GM19397 (cell line): Measurements from ENCODE around the gene MRPS11.
"Not testable (repeated sequence)": the region's sequence is repeated elsewhere in the genome, so short reads cannot be mapped to it uniquely, and the experiment has no call there.

Experiments
- ATAC-seq: cut with Tn5 transposase; IDR thresholded peaks from one replicate; pipeline ENCODE4 v1.9.1; 2021; ENCODE audit warnings: mild to moderate bottlenecking, moderate library complexity; ENCODE audit not compliant: unreplicated experiment

Gene MRPS11

DNA sequence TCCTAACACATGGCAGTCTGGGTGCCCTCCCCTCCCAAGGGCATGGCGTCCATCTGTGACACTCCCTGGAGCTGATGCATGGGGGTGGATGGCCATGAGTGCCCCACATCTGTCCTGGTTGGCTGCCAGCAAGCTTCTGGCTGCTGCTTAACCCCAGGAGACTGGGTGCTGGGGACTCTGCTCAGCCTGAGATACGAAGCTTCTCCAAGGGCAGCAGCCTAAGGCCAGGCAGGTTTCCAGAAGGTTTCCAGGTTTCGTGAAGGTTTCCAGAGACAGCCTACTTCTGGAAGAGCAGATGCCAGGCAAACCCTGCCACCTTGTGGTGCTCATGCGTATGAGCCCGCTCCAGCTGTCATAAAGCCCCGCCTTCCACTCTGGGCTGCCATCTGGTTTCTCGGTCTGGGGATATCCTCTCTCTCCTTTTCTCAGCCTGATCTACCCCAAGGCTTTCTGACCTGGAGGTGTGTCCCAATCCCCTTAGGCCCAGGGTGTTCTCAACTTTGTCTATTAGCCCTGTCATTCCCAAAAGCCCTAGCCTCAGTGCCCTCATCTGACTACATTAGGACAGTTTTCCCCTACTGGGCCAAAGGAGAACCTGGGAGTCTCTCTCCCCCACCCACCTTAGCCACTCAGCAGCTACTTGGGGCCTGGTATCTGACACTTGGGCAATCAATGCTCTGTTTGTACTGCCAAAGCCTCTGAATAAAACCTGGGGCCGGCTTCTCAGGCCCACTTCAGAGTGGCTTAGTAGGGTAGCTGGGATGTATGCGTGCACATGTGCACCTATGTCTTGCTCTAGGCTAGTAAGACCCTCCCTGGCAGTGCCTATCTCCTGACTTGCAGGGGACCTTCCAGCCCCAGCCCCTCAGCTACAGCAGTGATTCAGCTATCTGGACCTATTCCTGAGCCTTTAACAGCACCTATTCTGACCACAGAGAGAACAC is 12.4 kb upstream of the MRPS11 start:
- ATAC-seq, result peak; percentile 82

DNA sequence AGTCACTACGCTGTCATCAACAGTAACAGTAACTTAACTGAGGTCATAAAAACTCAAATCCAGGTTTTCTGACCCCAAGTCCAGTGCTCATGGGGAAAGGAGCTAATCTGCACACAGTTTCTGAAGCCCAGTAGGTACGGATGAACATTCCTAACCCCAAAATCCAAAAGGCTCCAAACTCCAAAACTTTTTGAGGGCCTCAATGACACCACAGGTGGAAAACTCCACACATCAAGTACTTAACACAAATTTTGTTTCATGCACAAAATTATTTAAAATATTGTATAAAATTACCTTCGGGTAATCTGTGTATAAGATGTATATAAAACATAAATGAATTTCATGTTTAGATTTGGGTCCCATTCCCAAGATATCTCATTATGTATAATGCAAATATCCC is 10.8 kb upstream of the MRPS11 start:
- no peak for ATAC-seq

DNA sequence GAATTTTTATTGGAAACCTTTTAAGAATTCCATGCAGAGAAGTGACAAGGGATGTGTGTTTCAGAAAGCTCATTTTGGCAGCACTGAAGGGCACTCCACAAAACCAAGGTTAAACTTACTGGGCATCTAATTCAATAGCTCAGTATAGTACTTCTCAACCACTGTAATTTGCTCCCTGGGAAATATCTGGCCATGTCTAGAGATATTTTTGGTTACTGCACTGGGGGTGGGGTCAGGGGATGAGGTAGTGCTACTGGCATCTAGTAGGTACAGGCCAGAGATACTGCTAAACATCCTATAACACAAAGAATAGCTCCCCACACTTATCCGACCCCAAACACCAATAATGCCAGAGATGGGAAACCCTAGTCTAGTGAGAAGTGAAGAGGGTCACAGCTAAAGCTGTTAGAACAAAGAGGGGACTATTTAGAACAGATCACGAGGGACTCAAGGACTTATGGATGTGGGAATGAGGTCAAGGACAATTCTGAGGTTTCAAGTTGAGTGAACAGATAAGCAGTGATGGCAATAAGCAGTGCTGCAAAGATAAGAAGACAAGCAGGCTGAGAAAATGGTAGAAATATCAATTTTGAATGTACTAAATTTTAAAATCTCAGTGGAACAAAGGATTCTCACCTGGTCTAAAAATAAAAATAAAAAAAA is 3.5 kb upstream of the MRPS11 start:
- ATAC-seq, result no peak

GRCh38 chr15:88465633-88466224 is 1.8 kb upstream of the MRPS11 start:
- no peak for ATAC-seq

- no peak for ATAC-seq
Measured at GRCh38 chr15:88467935-88468528, 524 bp downstream of the MRPS11 start.

GRCh38 chr15:88468721-88469120 is 1.2 kb downstream of the MRPS11 start:
- ATAC-seq, result not testable (repeated sequence)

- no peak for ATAC-seq
Measured at GRCh38 chr15:88469321-88469720, 1.8 kb downstream of the MRPS11 start.

GRCh38 chr15:88470625-88471372 is 3.3 kb downstream of the MRPS11 start:
- no peak for ATAC-seq

DNA sequence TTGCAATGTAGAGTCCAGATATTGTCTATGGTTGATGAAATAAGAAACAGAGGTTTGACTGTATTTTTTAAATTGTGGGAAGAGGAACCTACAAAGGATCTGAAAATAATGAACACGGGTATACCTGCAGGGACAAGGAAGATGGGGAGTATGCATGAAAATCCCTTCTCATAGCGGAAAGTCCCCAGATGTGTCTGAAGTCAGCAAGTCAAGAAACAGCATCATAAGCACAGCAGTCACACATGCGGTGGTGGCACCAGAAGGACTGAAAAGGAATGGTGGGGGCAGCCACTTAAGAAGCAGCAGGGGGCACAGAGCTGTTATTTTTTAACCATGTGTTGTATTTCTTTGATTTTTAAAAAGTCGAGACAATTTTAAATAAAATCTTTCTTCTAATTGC is 4.7 kb downstream of the MRPS11 start:
- no peak for ATAC-seq

- ATAC-seq, result not testable (repeated sequence)
Measured at GRCh38 chr15:88473661-88474293, 6.3 kb downstream of the MRPS11 start.

DNA sequence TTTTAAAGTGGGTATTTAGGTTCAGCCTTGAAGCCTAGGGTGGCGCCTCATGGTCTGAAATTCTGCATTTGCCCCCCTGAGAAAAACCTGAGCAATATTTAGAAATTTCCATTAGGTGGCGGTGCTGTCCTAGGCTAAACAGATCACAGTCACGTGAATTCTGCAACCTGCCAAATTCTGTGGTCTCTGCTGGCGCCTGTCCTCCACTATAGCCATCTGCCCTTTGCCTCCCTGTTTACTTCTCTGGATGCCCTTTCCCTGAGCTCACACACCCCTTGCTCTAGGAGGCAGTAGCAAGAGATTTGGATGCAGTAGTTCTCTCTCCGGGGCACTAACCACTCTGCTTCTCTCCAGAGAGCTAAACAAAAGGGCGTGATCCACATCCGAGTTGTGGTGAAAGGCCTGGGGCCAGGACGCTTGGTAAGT is 9.1 kb downstream of the MRPS11 start:
- no peak for ATAC-seq

- no peak for ATAC-seq
Measured at GRCh38 chr15:88477126-88477525, 9.6 kb downstream of the MRPS11 start.

- ATAC-seq, result no peak
Measured at GRCh38 chr15:88477904-88478303, 10.4 kb downstream of the MRPS11 start.

- ATAC-seq, result no peak
Measured at GRCh38 chr15:88479169-88479568, 11.7 kb downstream of the MRPS11 start.

- no peak for ATAC-seq
Measured at GRCh38 chr15:88480981-88481380, 13.5 kb downstream of the MRPS11 start.

- no peak for ATAC-seq
Measured at GRCh38 chr15:88482263-88482662, 14.8 kb downstream of the MRPS11 start.

GRCh38 chr15:88484682-88485331 is 17.3 kb downstream of the MRPS11 start:
- no peak for ATAC-seq

DNA sequence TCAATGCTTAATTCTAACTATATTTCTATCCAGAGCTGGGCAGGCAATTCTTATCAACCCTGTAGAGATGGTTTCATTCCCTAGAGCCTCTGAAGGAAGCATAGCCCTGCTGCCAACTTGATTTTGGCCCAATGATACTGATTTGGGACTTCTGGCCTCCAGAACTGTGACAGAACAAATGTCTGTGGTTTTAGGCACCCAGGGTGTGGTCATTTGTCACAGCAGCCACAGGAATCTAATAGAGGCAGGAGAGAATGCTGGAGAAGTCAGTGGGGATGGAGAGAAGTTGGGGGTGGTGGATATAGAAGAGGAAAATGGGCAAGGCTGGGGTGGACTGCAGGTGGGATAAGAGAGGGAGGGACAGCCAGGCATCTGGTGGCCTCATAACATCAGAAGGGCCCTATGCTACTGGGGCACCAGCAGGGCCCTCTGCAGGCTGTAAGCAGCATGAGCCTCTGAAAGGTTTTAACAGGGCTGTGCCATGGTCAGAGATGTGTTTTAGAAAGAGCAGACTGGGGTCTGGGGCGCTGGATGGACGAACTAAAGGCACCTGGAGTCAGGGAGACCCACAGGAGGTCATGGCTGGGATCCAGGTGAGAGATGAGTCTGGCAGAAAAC is 19.8 kb downstream of the MRPS11 start:
- ATAC-seq, result no peak
